CD14-positive monocyte (primary cell): ENCODE measurements around the gene OR1L6. TPM values are rescaled to one million over a fixed set of nuclear protein-coding genes. Genes with fewer than 3 reads are reported as not detected.

Experiments used
- DNase-seq, 3 donors: peaks; one replicate each; pipeline ENCODE4 v3.0.0-alpha.2; 2011 to 2022
- H2AFZ ChIP-seq: 2 replicates; pipeline ENCODE4 v1.6.0; 2012; ENCODE audit warnings: mild to moderate bottlenecking, low read depth, low read length, inconsistent platforms; ENCODE audit not compliant: insufficient read depth, poor library complexity, severe bottlenecking
- H3K27ac ChIP-seq, 2 donors: 1 replicate in 1 of 2; 2 replicates in 1 of 2; pipeline ENCODE4 v1.5.1; 2012 to 2013; ENCODE audit warnings: low read length in 2 of 2, control low read depth in 1 of 2, inconsistent platforms in 1 of 2, low read depth in 1 of 2, mild to moderate bottlenecking in 1 of 2
- H3K27me3 ChIP-seq, 2 donors: one replicate each; pipeline versions ENCODE4 v1.6.0 to v1.6.1; 2011 to 2013; ENCODE audit warnings: low read length in 2 of 2; ENCODE audit not compliant: control insufficient read depth in 2 of 2, insufficient read depth in 2 of 2
- H3K36me3 ChIP-seq, 2 donors: replicated peaks in 1 of 2; 1 replicate in 1 of 2; 2 replicates in 1 of 2; pipeline versions ENCODE4 v1.5.1 to v1.6.1; 2012 to 2013; ENCODE audit warnings: low read length in 2 of 2, control low read depth in 1 of 2, inconsistent platforms in 1 of 2, mild to moderate bottlenecking in 1 of 2; ENCODE audit not compliant: insufficient read depth in 2 of 2, control insufficient read depth in 1 of 2
- H3K4me1 ChIP-seq, 2 donors: 1 replicate in 1 of 2; 2 replicates in 1 of 2; pipeline versions ENCODE4 v1.5.1 to v1.6.1; 2012 to 2013; ENCODE audit warnings: low read length in 2 of 2, control low read depth in 1 of 2, inconsistent platforms in 1 of 2, mild to moderate bottlenecking in 1 of 2, moderate library complexity in 1 of 2; ENCODE audit not compliant: insufficient read depth in 2 of 2, control insufficient read depth in 1 of 2
- H3K4me2 ChIP-seq: replicated peaks from 2 replicates; pipeline ENCODE3; 2012; ENCODE audit warnings: low read length, moderate library complexity, mild to moderate bottlenecking; ENCODE audit not compliant: poor library complexity, severe bottlenecking; ENCODE audit errors: extremely low read depth
- H3K4me3 ChIP-seq, 3 experiments: fragments of 200-600 bp in 1 of 3; sonication (generic) in 1 of 3; replicated peaks in 1 of 3; 1 replicate in 2 of 3; 2 replicates in 1 of 3; pipeline ENCODE4 v1.5.1; 2011 to 2013; ENCODE audit warnings: low read length in 3 of 3, mild to moderate bottlenecking in 3 of 3, control low read depth in 2 of 3, low read depth in 2 of 3, inconsistent platforms in 1 of 3, moderate library complexity in 1 of 3
- H3K79me2 ChIP-seq: 2 replicates; pipeline ENCODE4 v1.6.0; 2012; ENCODE audit warnings: mild to moderate bottlenecking, control low read depth, inconsistent platforms, low read length, moderate library complexity; ENCODE audit not compliant: insufficient read depth
- H3K9ac ChIP-seq: 2 replicates; pipeline ENCODE4 v1.6.0; 2017; ENCODE audit warnings: low read length, mild to moderate bottlenecking; ENCODE audit not compliant: insufficient read depth, poor library complexity, severe bottlenecking
- H3K9me3 ChIP-seq, 2 donors: replicated peaks in 1 of 2; 1 replicate in 1 of 2; 2 replicates in 1 of 2; pipeline versions ENCODE4 v1.5.1 to v1.6.1; 2012 to 2013; ENCODE audit warnings: low read length in 2 of 2, control low read depth in 1 of 2; ENCODE audit not compliant: control insufficient read depth in 1 of 2, insufficient read depth in 1 of 2
- H4K20me1 ChIP-seq: 2 replicates; pipeline ENCODE4 v1.6.0; 2012; ENCODE audit warnings: mild to moderate bottlenecking, low read length, control low read depth, moderate library complexity; ENCODE audit not compliant: insufficient read depth
- H3K27ac Mint-ChIP-seq, 7 donors: one replicate each; pipeline ENCODE4 v1.8.0; 2020; ENCODE audit warnings: mild to moderate bottlenecking in 7 of 7, mixed read lengths in 7 of 7, moderate library complexity in 6 of 7, inconsistent platforms in 2 of 7
- H3K27me3 Mint-ChIP-seq, 3 donors: one replicate each; pipeline ENCODE4 v1.8.0; 2021 to 2022; ENCODE audit warnings: low read depth in 3 of 3, mild to moderate bottlenecking in 3 of 3, mixed read lengths in 3 of 3, moderate library complexity in 3 of 3, inconsistent platforms in 1 of 3
- H3K36me3 Mint-ChIP-seq, 2 donors: one replicate each; pipeline ENCODE4 v1.8.0; 2020; ENCODE audit warnings: mixed read lengths in 2 of 2, inconsistent platforms in 1 of 2, mild to moderate bottlenecking in 1 of 2
- H3K4me1 Mint-ChIP-seq: one replicate; pipeline ENCODE4 v1.8.0; 2020; ENCODE audit warnings: mild to moderate bottlenecking, mixed read lengths
- H3K4me3 Mint-ChIP-seq, 2 donors: one replicate each; pipeline ENCODE4 v1.8.0; 2020; ENCODE audit warnings: mild to moderate bottlenecking in 2 of 2, mixed read lengths in 2 of 2, moderate library complexity in 1 of 2
- H3K9me3 Mint-ChIP-seq, 7 donors: one replicate each; pipeline ENCODE4 v1.8.0; 2020 to 2022; ENCODE audit warnings: mixed read lengths in 7 of 7, mild to moderate bottlenecking in 6 of 7, moderate library complexity in 6 of 7, inconsistent platforms in 2 of 7
- CTCF ChIP-seq: fragments of 200-600 bp; IDR thresholded peaks from one replicate; pipeline ENCODE4 v1.8.0; 2022; ENCODE audit warnings: antibody characterized with exemption, mild to moderate bottlenecking
- WGBS: methylation state at CpG from one replicate; pipeline ENCODE4 v1.1.5; 2013; ENCODE audit warnings: missing lambda C conversion rate; ENCODE audit not compliant: insufficient coverage; 5-methylcytosine and 5-hydroxymethylcytosine counted together
- intact Hi-C, 2 donors: fragments of 100-400 bp; cut with micrococcal nuclease; formaldehyde crosslinking; loops; one replicate each; pipeline versions ENCODE4 v1.15.0 to v1.15.1; 2023
- polyA plus RNA-seq, 3 donors: library from polyadenylated mRNA; depleted of rRNA in 1 of 3; unstranded in 2 of 3; stranded (reverse) in 1 of 3; fragments of 300-500 nt in 2 of 3; fragments of >200 nt in 1 of 3; fragmentation: Illumina TruSeq in 2 of 3; gene quantifications; 1 replicate in 2 of 3; 2 replicates in 1 of 3; pipeline ENCODE4 v1.2.3, GENCODE V29; 2012 to 2021

The OR1L6 gene
- polyA plus RNA-seq, 3 donors = not detected

- H3K4me2 ChIP-seq = no peak overlapping the region
- H3K27me3 ChIP-seq = no peaks in the 10 kb centered on the region
- no peaks in the 10 kb centered on the region for H3K79me2 ChIP-seq
- Mint-ChIP-seq H3K27ac (no peak overlapping the region), H3K9me3 (peaks cover 6 to 30% (median 19%) of the 10 kb centered on the region in 7 donors), H3K4me3 (no peak overlapping the region), H3K27me3 (peaks cover 0 to 1% (median 0%) of the 10 kb centered on the region in 3 donors), H3K36me3 (no peaks in the 10 kb centered on the region), H3K4me1 (no peaks in the 10 kb centered on the region)
- no peak overlapping the region for H2AFZ ChIP-seq
- no peak for DNase-seq
- H3K36me3 ChIP-seq = no peaks in the 10 kb centered on the region
- H3K9ac ChIP-seq = no peak overlapping the region
- H4K20me1 ChIP-seq = no peaks in the 10 kb centered on the region
- TF ChIP-seq CTCF = no peak
- peaks cover 8 to 23% of the 10 kb centered on the region in 2 donors for H3K9me3 ChIP-seq
- intact Hi-C loops = no loop called here
- H3K27ac ChIP-seq = no peak overlapping the region
- no peak overlapping the region for H3K4me3 ChIP-seq
- H3K4me1 ChIP-seq = no peaks in the 10 kb centered on the region
- WGBS = 91% methylated on average over 4 of the region's 7 CpGs
These were observed 24.1 kb upstream of the OR1L6 start for GRCh38 chr9:122718038-122718437.

- Histone ChIP-seq H4K20me1 (no peaks in the 10 kb centered on the region), H3K79me2 (no peaks in the 10 kb centered on the region), H3K4me3 (no peak overlapping the region), H3K4me1 (no peaks in the 10 kb centered on the region), H3K27ac (no peak overlapping the region), H3K4me2 (no peak overlapping the region), H3K36me3 (no peaks in the 10 kb centered on the region), H2AFZ (no peak overlapping the region), H3K9ac (no peak overlapping the region), H3K9me3 (peaks cover 13 to 29% of the 10 kb centered on the region in 2 donors), H3K27me3 (no peaks in the 10 kb centered on the region)
- no peaks in the 10 kb centered on the region for H3K36me3 Mint-ChIP-seq
- H3K4me3 Mint-ChIP-seq = no peak overlapping the region
- intact Hi-C loops = no loop called here
- H3K27ac Mint-ChIP-seq = no peak overlapping the region
- 60% methylated on average over 1 of the region's 4 CpGs for WGBS
- H3K4me1 Mint-ChIP-seq = no peaks in the 10 kb centered on the region
- TF ChIP-seq CTCF = no peak
- no peaks in the 10 kb centered on the region for H3K27me3 Mint-ChIP-seq
- DNase-seq = no peak
- H3K9me3 Mint-ChIP-seq = peaks cover 8 to 36% (median 22%) of the 10 kb centered on the region in 7 donors
These were observed 22.9 kb upstream of the OR1L6 start for GRCh38 chr9:122719218-122719617.
